PC-9 (cell line): ENCODE data around the gene IL10RB. TPM values are rescaled to one million over a fixed set of nuclear protein-coding genes. Genes with fewer than 3 reads are reported as not detected.
"Not testable (repeated sequence)": the region's sequence is repeated elsewhere in the genome, so short reads cannot be mapped to it uniquely, and the experiment has no call there.

Experiments
- BruUV-seq: library from RNA; stranded (reverse); fragments of 400-500 nt; replicated peaks from 2 replicates; lab custom pipeline; 2021; lab: Mats Ljungman, UMichigan
- CTCF ChIA-PET: fragments of 300-600 bp; sonication (Branson Sonifier 250); formaldehyde crosslinking; loops from one replicate; lab custom pipeline; 2022; ENCODE audit warnings: antibody characterized with exemption; lab: Charles Lee
- POLR2A ChIA-PET: fragments of 300-600 bp; sonication (Branson Sonifier 250); formaldehyde crosslinking; loops from one replicate; lab custom pipeline; 2022; ENCODE audit warnings: antibody characterized with exemption; ENCODE audit not compliant: unreplicated experiment; lab: Charles Lee
- DNase-seq, 2 experiments: peaks; one replicate each; pipeline versions ENCODE4 v3.0.0 to v3.0.0-alpha.2; 2015 to 2022; ENCODE audit warnings: mixed read lengths in 1 of 2
- H2AFZ ChIP-seq: fragments of 200-600 bp; sonication (generic); 2 replicates; pipeline ENCODE4 v1.8.1; 2017; ENCODE audit warnings: antibody characterized with exemption
- H3F3A ChIP-seq: fragments of 200-600 bp; sonication (generic); 2 replicates; pipeline ENCODE4 v1.8.1; 2017; ENCODE audit warnings: antibody characterized with exemption, mild to moderate bottlenecking, low read depth; ENCODE audit not compliant: insufficient read depth
- H3K27ac ChIP-seq: fragments of 200-600 bp; sonication (generic); 2 replicates; pipeline ENCODE4 v1.6.1; 2016; ENCODE audit warnings: mixed run types
- H3K27me3 ChIP-seq: fragments of 200-600 bp; sonication (generic); 2 replicates; pipeline ENCODE4 v1.6.1; 2016; ENCODE audit warnings: low read depth, mixed run types; ENCODE audit not compliant: insufficient read depth
- H3K36me3 ChIP-seq: fragments of 200-600 bp; sonication (generic); 2 replicates; pipeline ENCODE4 v1.6.1; 2016; ENCODE audit warnings: low read depth, mixed run types
- H3K4me1 ChIP-seq: fragments of 200-600 bp; sonication (generic); replicated peaks from 2 replicates; pipeline ENCODE4 v1.6.1; 2016; ENCODE audit warnings: mixed run types; ENCODE audit not compliant: insufficient read depth
- H3K4me2 ChIP-seq: fragments of 200-600 bp; sonication (generic); 2 replicates; pipeline ENCODE4 v1.6.1; 2017; ENCODE audit warnings: mixed run types
- H3K4me3 ChIP-seq: fragments of 200-600 bp; sonication (generic); 2 replicates; pipeline ENCODE4 v1.6.1; 2016; ENCODE audit warnings: mixed run types
- H3K79me2 ChIP-seq: fragments of 200-600 bp; sonication (generic); 2 replicates; pipeline ENCODE4 v1.6.1; 2017; ENCODE audit warnings: low read depth, mixed run types
- H3K9me2 ChIP-seq: fragments of 200-600 bp; sonication (generic); 2 replicates; pipeline ENCODE4 v1.8.1; 2017; ENCODE audit warnings: mild to moderate bottlenecking; ENCODE audit not compliant: insufficient read depth
- H3K9me3 ChIP-seq: fragments of 200-600 bp; sonication (generic); 2 replicates; pipeline ENCODE4 v1.8.1; 2016; ENCODE audit warnings: low read depth; ENCODE audit not compliant: insufficient read depth
- H4K20me1 ChIP-seq: fragments of 200-600 bp; sonication (generic); 2 replicates; pipeline ENCODE4 v1.8.1; 2017; ENCODE audit not compliant: insufficient read depth
- EZH2 ChIP-seq: fragments of 200-600 bp; sonication (generic); IDR thresholded peaks from 2 replicates; pipeline ENCODE4 v1.8.0; 2017; ENCODE audit warnings: antibody characterized with exemption, low read depth
- intact Hi-C: fragments of 100-400 bp; cut with micrococcal nuclease; formaldehyde crosslinking; loops from one replicate; pipeline ENCODE4 v1.10.0; 2022; ENCODE audit not compliant: unreplicated experiment
- total RNA-seq: library from RNA; stranded (reverse); gene quantifications from 2 replicates; pipeline ENCODE4 v1.2.3, GENCODE V29; 2021
- TF ChIP-seq, protein P1 (sequence below): fragments of 200-600 bp; sonication (generic); conservative IDR thresholded peaks from 2 replicates; pipeline ENCODE4 v1.6.1; 2017; ENCODE audit warnings: mixed run types, antibody characterized with exemption, mild to moderate bottlenecking, moderate library complexity

The IL10RB gene
- total RNA-seq, 1 experiment from 2014 or later: 18.3 TPM

DNA sequence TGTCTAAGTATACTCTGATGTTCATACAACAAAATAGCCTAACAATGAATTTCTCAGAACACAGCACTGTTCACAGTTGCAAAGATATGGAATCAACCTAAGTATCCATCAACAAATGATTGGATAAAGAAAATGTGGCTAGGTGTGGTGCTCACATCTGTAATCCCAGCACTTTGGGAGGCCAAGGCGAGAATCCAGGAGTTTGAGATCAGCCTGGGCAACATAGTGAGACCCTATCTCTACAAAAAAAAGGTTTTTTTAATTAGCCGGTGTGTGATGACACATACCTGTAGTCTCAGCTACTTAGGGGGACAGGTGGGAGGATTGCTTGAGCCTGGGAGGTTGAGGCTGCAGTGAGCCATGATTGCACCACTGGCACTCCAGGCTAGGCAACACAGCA is 25.8 kb upstream of the IL10RB start:
- ChIA-PET CTCF (no interaction called here), POLR2A (no interaction called here)
- TF ChIP-seq, protein P1, sequence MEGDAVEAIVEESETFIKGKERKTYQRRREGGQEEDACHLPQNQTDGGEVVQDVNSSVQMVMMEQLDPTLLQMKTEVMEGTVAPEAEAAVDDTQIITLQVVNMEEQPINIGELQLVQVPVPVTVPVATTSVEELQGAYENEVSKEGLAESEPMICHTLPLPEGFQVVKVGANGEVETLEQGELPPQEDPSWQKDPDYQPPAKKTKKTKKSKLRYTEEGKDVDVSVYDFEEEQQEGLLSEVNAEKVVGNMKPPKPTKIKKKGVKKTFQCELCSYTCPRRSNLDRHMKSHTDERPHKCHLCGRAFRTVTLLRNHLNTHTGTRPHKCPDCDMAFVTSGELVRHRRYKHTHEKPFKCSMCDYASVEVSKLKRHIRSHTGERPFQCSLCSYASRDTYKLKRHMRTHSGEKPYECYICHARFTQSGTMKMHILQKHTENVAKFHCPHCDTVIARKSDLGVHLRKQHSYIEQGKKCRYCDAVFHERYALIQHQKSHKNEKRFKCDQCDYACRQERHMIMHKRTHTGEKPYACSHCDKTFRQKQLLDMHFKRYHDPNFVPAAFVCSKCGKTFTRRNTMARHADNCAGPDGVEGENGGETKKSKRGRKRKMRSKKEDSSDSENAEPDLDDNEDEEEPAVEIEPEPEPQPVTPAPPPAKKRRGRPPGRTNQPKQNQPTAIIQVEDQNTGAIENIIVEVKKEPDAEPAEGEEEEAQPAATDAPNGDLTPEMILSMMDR: no peak
- TF ChIP-seq EZH2: no peak
- Histone ChIP-seq H3K27ac (no peak overlapping the region), H3K79me2 (no peaks in the 10 kb centered on the region), H3F3A (no peaks in the 10 kb centered on the region), H3K4me3 (no peak overlapping the region), H3K36me3 (no peaks in the 10 kb centered on the region), H3K4me1 (no peaks in the 10 kb centered on the region), H2AFZ (no peak overlapping the region), H3K9me2 (no peaks in the 10 kb centered on the region), H3K4me2 (no peak overlapping the region), H3K9me3 (no peaks in the 10 kb centered on the region), H4K20me1 (no peaks in the 10 kb centered on the region), H3K27me3 (no peaks in the 10 kb centered on the region)
- BruUV-seq: no TSS peak
- intact Hi-C loops: no loop called here
- no peak for DNase-seq

DNA sequence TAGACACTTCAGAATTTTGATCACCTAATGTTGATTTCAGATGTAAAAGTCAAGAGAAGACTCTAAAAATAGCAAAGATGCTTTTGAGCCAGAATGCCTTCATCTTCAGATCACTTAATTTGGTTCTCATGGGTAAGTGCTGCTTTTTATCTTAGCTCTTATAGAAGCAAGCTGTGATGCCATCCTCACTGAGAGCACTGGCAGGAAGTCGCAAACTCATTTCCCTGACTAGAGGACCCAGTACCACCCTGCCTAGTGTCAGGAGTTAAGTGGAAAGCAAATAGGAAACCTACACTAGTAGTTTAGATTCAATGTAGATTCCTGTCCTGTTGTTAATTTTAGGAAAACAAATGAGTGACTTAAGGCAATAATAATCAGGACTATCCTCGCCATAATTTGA is 24.3 kb upstream of the IL10RB start:
- intact Hi-C loops: no loop called here
- no peaks in the 10 kb centered on the region for H3K4me1 ChIP-seq
- no peaks in the 10 kb centered on the region for H4K20me1 ChIP-seq
- no TSS peak for BruUV-seq
- no peak overlapping the region for H2AFZ ChIP-seq
- DNase-seq: no peak
- POLR2A ChIA-PET: no interaction called here
- H3K27ac ChIP-seq: no peak overlapping the region
- H3K9me3 ChIP-seq: no peaks in the 10 kb centered on the region
- no peaks in the 10 kb centered on the region for H3K27me3 ChIP-seq
- no peak for TF ChIP-seq EZH2
- no peaks in the 10 kb centered on the region for H3K79me2 ChIP-seq
- CTCF ChIA-PET: no interaction called here
- no peak overlapping the region for H3K4me2 ChIP-seq
- no peak overlapping the region for H3K4me3 ChIP-seq
- H3K9me2 ChIP-seq: no peaks in the 10 kb centered on the region
- no peaks in the 10 kb centered on the region for H3K36me3 ChIP-seq
- H3F3A ChIP-seq: no peaks in the 10 kb centered on the region

DNA sequence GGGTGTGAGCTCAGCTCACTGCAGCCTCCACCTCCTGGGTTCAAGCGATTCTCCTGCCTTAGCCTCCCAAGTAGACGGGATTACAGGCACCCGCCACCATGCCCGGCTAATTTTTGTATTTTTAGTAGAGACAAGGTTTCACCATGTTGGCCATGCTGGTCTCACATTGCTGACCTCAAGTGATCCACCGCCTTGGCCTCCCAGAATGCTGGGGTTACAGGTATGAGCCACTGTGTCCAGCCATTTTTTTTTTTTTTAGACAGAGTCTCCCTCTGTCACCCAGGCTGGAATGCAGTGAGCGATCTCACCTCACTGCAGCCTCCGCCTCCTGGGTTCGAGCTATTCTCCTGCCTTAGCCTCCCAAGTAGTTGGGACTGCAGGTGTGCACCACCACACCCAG is 23.3 kb upstream of the IL10RB start:
- POLR2A ChIA-PET: not testable (repeated sequence)

DNA sequence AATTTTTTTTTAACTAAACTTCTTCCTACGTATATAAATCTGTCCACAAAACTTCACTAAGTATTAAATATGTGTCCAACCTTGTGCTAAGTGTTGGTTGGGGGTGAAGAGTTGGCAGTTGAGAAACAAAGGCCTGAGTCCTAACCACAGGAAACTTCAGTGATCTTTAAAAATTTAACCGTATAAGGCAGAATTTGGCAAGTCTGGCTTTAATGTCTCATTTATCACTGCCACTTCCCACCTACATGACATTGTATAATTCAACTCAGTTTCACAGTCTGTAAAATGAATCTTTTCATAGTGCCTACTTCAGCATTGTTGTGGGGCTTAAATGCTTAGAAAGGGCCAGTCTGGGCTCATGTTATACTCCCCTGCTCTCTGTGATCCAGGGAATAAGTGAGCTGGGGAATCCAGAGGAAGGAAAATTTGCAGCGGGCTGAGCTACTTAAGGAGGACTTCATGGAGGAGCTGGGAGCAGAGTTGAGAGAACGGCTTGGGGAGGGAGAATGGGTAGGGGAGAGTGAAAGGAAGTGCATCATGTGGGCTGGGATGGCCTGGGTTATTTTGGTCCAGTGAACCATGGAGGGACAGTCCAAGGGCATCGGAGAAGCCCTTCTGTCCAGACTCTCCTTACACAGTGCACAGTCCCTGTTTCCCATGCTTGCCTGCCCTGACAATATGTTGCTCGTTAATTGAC is 21.9 kb upstream of the IL10RB start:
- Histone ChIP-seq H3K4me3 (no peak overlapping the region), H4K20me1 (no peaks in the 10 kb centered on the region), H2AFZ (no peak overlapping the region), H3K9me3 (no peaks in the 10 kb centered on the region), H3K27me3 (no peaks in the 10 kb centered on the region), H3K36me3 (no peaks in the 10 kb centered on the region), H3F3A (no peaks in the 10 kb centered on the region), H3K4me2 (no peak overlapping the region), H3K79me2 (no peaks in the 10 kb centered on the region), H3K4me1 (no peaks in the 10 kb centered on the region), H3K27ac (no peak overlapping the region), H3K9me2 (no peaks in the 10 kb centered on the region)
- TF ChIP-seq EZH2: no peak
- TF ChIP-seq, protein P1: no peak
- CTCF ChIA-PET: interaction anchor here (0.6 kb wide), 1 partner anchor 44 kb away, joined by 3 read pairs; no protein-coding TSS in a partner anchor
- intact Hi-C loops: no loop called here
- BruUV-seq: no TSS peak
- POLR2A ChIA-PET: no interaction called here
- DNase-seq: no peak

More for the DNA sequence above, 23.3 kb upstream of the IL10RB start:
- DNase-seq, BruUV-seq, intact Hi-C loops, H3K4me3 ChIP-seq, H3K36me3 ChIP-seq, H3K4me1 ChIP-seq, H3K27ac ChIP-seq, H3K79me2 ChIP-seq, H4K20me1 ChIP-seq, H2AFZ ChIP-seq, H3K4me2 ChIP-seq, H3K9me2 ChIP-seq, H3K9me3 ChIP-seq, H3K27me3 ChIP-seq, CTCF ChIA-PET, H3F3A ChIP-seq: not testable (repeated sequence)
